Activated naive CD8-positive, alpha-beta T cell treated with anti-CD3 and anti-CD28 coated beads for 36 hours (primary cell): ENCODE data around the gene CHAF1A. TPM values are rescaled to one million over a fixed set of nuclear protein-coding genes. Genes with fewer than 3 reads are reported as not detected.

ENCODE experiments used
- DNase-seq: peaks from one replicate; pipeline ENCODE4 v3.0.0; 2021
- H3K27ac Mint-ChIP-seq: one replicate; pipeline ENCODE4 v1.8.0; 2022; ENCODE audit warnings: mild to moderate bottlenecking, moderate library complexity, mixed read lengths
- H3K27me3 Mint-ChIP-seq: one replicate; pipeline ENCODE4 v1.8.0; 2022; ENCODE audit warnings: mild to moderate bottlenecking, mixed read lengths
- H3K36me3 Mint-ChIP-seq: one replicate; pipeline ENCODE4 v1.8.0; 2021; ENCODE audit warnings: mild to moderate bottlenecking, mixed read lengths
- H3K4me1 Mint-ChIP-seq: one replicate; pipeline ENCODE4 v1.8.0; 2021; ENCODE audit warnings: mixed read lengths
- H3K4me3 Mint-ChIP-seq: one replicate; pipeline ENCODE4 v1.8.0; 2022; ENCODE audit warnings: mild to moderate bottlenecking, moderate library complexity, mixed read lengths
- H3K9me3 Mint-ChIP-seq: one replicate; pipeline ENCODE4 v1.8.0; 2022; ENCODE audit warnings: mixed read lengths
- total RNA-seq, 2 experiments: library from RNA; stranded (reverse); gene quantifications; one replicate each; pipeline ENCODE4 v1.2.3, GENCODE V29; 2021

CHAF1A gene
- total RNA-seq, 2 experiments from 2014 or later: 76.8 to 77.6 TPM

- Mint-ChIP-seq H3K9me3 (no peaks in the 10 kb centered on the region), H3K4me3 (no peak overlapping the region), H3K36me3 (peaks cover under 1% of the 10 kb centered on the region), H3K27me3 (no peaks in the 10 kb centered on the region), H3K4me1 (peaks cover 8% of the 10 kb centered on the region), H3K27ac (no peak overlapping the region)
- no peak for DNase-seq
These were observed 13.4 kb upstream of the CHAF1A start for GRCh38 chr19:4389064-4389375.

- H3K4me1 Mint-ChIP-seq: peaks cover 14% of the 10 kb centered on the region
These were observed 12.9 kb upstream of the CHAF1A start for GRCh38 chr19:4389511-4390016.

DNA sequence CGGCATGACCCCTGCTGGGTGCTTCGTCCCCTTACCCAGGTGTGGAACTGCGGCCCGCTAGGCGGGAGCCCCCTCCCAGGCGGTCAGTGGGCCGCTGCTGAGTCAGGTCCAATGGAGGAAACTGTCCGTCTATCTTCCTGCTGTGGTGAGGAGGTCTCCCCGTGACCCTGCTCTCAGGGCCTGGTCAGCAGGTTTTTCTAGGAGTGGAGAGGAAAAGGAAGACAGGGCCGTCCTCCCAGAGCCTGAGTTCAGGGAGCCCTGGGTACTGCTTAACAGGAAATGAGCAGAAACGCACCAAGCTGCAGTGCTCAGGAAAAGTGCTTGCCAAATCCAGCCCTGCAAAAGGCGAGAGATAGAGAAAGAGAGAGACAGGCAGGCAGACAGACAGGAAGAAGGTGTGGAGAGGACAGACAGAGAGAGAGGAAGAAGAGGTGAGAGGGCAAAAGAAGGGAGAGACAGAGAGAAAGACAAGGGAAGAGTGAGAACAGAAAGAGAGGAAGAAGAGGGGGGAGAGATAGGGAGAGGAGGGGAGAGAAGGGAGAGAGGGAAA is 12.3 kb upstream of the CHAF1A start:
- Mint-ChIP-seq H3K4me1 (peaks cover 14% of the 10 kb centered on the region), H3K4me3 (no peak overlapping the region), H3K36me3 (peaks cover 4% of the 10 kb centered on the region), H3K27me3 (no peaks in the 10 kb centered on the region), H3K27ac (peak overlapping the region; percentile 3), H3K9me3 (no peaks in the 10 kb centered on the region)
- no peak for DNase-seq

More at GRCh38 chr19:4389511-4390016, 12.9 kb upstream of the CHAF1A start:
- H3K9me3 Mint-ChIP-seq: no peaks in the 10 kb centered on the region
- no peak overlapping the region for H3K4me3 Mint-ChIP-seq
- peaks cover 4% of the 10 kb centered on the region for H3K36me3 Mint-ChIP-seq
- no peak for DNase-seq
- H3K27ac Mint-ChIP-seq: no peak overlapping the region
- no peaks in the 10 kb centered on the region for H3K27me3 Mint-ChIP-seq

DNA sequence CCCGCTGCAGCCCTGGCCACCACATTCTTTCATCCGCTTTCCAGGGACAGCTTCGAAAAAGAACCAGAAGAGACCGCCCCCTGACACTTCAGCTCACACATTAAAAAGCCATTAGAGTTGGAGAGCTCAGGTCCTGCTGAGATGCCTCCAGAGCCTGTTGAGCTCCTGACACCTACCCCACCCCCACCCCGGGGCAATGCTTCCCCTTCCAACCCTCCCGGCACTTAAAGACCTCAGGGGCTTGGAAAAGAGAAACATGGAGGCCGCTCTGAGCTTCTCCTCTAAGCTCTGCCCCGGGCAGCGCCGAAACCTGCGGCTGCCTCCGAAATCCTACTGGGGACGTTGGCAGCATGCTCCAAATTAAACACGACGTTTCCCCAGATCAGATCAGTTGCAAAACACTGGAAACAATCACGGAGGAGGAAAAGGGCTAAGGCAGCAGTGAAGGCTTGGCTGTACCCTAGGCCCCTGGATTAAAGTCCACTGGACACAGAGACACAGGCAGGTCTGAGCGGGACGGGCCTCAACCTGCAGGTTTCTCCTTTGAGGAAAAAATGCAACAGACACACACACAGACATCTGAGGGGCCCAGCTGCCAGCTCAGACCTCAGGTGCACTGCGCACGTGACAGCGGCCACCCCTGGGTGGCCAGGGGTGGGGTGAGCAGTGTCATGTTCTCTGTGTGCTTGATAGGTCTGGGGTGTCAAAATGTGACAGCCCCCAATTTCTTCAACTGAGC is 11.7 kb upstream of the CHAF1A start:
- Mint-ChIP-seq H3K36me3 (peaks cover 4% of the 10 kb centered on the region), H3K4me1 (peaks cover 15% of the 10 kb centered on the region), H3K27ac (no peak overlapping the region), H3K4me3 (no peak overlapping the region), H3K27me3 (no peaks in the 10 kb centered on the region), H3K9me3 (no peaks in the 10 kb centered on the region)
- no peak for DNase-seq

- peaks cover 18% of the 10 kb centered on the region for H3K4me1 Mint-ChIP-seq
- H3K27me3 Mint-ChIP-seq: no peaks in the 10 kb centered on the region
- no peak overlapping the region for H3K27ac Mint-ChIP-seq
- no peak for DNase-seq
- peaks cover 4% of the 10 kb centered on the region for H3K36me3 Mint-ChIP-seq
- no peak overlapping the region for H3K4me3 Mint-ChIP-seq
- no peaks in the 10 kb centered on the region for H3K9me3 Mint-ChIP-seq
These were observed 11.1 kb upstream of the CHAF1A start for GRCh38 chr19:4391306-4391693.

- Mint-ChIP-seq H3K4me3 (no peak overlapping the region), H3K4me1 (peaks cover 23% of the 10 kb centered on the region), H3K27me3 (no peaks in the 10 kb centered on the region), H3K36me3 (peaks cover 4% of the 10 kb centered on the region), H3K9me3 (no peaks in the 10 kb centered on the region), H3K27ac (no peak overlapping the region)
- DNase-seq: no peak
These were observed 10.5 kb upstream of the CHAF1A start for GRCh38 chr19:4391701-4392483.

- Mint-ChIP-seq H3K27ac (peak overlapping the region; percentile 39), H3K36me3 (peaks cover 13% of the 10 kb centered on the region), H3K4me3 (no peak overlapping the region), H3K4me1 (peaks cover 29% of the 10 kb centered on the region), H3K27me3 (no peaks in the 10 kb centered on the region), H3K9me3 (no peaks in the 10 kb centered on the region)
- DNase-seq: no peak
These were observed 8.4 kb upstream of the CHAF1A start for GRCh38 chr19:4393947-4394590.

DNA sequence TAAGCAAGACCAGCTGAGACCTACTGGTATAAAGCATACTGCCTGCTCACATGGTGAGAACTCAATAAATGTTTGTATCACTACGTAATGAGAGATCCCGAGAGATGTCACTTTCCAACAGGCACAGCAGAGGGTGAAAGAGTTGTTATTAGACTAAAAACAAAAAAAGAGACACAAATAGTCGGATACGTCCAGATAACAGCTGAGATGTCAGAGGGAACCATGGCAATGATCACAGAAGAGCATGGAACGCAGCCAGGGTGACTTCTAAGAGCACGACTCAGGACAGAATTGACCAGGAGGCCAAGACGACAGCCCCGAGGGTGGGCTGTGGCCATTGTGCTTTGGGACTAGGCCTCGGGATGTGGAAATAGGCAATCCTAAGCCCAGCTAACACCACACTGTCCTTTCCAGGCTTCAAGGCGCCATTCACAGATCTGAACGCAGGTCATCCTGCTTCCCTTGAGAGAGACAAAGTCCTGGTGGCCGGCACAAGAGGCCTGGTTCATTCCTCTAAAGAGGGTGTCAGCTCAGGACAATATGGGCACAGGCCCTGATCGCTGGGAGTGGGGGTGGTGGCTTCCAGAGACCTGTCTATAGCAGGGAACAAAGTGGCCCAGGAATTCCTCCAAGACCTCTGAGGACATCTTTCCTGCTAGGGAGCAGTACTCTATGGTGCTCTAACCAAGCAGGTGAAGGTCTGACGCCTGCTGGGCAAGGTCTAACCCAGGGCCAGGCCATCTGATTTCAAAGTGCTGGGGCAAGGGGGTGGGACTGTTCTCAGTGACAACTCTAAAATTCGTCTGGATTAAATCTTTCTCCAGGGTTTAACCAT is 5.3 kb upstream of the CHAF1A start:
- H3K27ac Mint-ChIP-seq: no peak overlapping the region
- H3K27me3 Mint-ChIP-seq: no peaks in the 10 kb centered on the region
- no peaks in the 10 kb centered on the region for H3K9me3 Mint-ChIP-seq
- H3K36me3 Mint-ChIP-seq: peaks cover 17% of the 10 kb centered on the region
- peaks cover 41% of the 10 kb centered on the region for H3K4me1 Mint-ChIP-seq
- no peak for DNase-seq
- H3K4me3 Mint-ChIP-seq: no peak overlapping the region

- peaks cover 31% of the 10 kb centered on the region for H3K36me3 Mint-ChIP-seq
- no peak for DNase-seq
- H3K4me1 Mint-ChIP-seq: peaks cover 42% of the 10 kb centered on the region
- H3K4me3 Mint-ChIP-seq: peak overlapping the region; percentile 95
- H3K27me3 Mint-ChIP-seq: no peaks in the 10 kb centered on the region
- peak overlapping the region; percentile 93 for H3K27ac Mint-ChIP-seq
- no peaks in the 10 kb centered on the region for H3K9me3 Mint-ChIP-seq
These were observed 2.7 kb upstream of the CHAF1A start for GRCh38 chr19:4399812-4400134.

GRCh38 chr19:4400135-4400936 is 2.1 kb upstream of the CHAF1A start, which contains the start of gene SH3GL1:
SH3GL1 (minus strand) TSS chr19:4400547; CDS start chr19:4400368, 179 bp downstream.
- Mint-ChIP-seq H3K27ac (peak within 1 kb of the TSS; percentile 96), H3K27me3 (no peaks in the 10 kb centered on the region), H3K4me1 (peaks cover 43% of the 10 kb centered on the region), H3K9me3 (no peaks in the 10 kb centered on the region), H3K4me3 (peak within 1 kb of the TSS; percentile 95), H3K36me3 (peaks cover 36% of the 10 kb centered on the region)
- DNase-seq: peak; percentile 91

GRCh38 chr19:4401769-4402170 is 670 bp upstream of the CHAF1A start:
- no peak for DNase-seq
- H3K27me3 Mint-ChIP-seq: no peaks in the 10 kb centered on the region
- peak overlapping the region; percentile 92 for H3K4me3 Mint-ChIP-seq
- no peaks in the 10 kb centered on the region for H3K9me3 Mint-ChIP-seq
- H3K27ac Mint-ChIP-seq: peak overlapping the region; percentile 96
- H3K4me1 Mint-ChIP-seq: peaks cover 39% of the 10 kb centered on the region
- peaks cover 44% of the 10 kb centered on the region for H3K36me3 Mint-ChIP-seq

DNA sequence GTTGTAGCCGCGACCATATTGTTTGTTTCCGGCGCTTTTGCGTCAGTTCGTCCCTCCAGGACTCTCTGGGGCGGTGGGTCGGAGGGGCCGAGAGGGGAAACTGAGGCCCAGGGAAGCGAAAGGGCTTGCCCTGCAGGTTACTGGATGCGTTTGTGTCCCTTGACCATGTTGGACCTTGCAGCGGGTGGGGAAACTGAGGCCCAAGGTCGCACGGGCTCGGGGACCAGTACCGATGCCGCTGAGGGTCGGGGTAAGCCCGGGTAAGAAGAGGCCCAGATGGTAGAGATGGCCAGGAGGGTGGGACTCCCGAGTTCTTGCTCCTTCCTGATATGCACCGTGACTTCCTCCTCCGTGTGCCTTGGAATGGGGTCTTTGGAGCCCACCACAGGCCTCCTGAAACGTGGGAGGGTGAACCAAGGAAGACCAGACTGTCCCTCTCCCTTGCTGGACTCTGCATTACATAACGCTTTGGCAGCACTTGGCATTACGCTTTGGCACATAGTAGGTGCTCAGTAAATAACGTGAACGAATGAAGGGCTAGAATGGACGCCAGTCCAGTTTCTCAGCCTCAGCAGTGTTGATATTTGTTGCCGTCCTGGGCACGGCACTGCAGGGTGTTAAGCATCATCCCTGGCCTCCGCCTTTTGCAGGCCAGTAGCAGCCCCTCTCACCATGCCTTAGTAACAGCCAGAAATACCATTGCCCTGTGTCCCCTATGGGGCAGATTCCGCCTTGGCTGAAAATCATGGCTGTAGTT is 743 bp downstream of the CHAF1A start:
- H3K27ac Mint-ChIP-seq: peak overlapping the region; percentile 87
- H3K27me3 Mint-ChIP-seq: no peaks in the 10 kb centered on the region
- H3K4me1 Mint-ChIP-seq: peaks cover 34% of the 10 kb centered on the region
- H3K36me3 Mint-ChIP-seq: peaks cover 46% of the 10 kb centered on the region
- H3K9me3 Mint-ChIP-seq: no peaks in the 10 kb centered on the region
- DNase-seq: no peak
- peak overlapping the region; percentile 92 for H3K4me3 Mint-ChIP-seq

DNA sequence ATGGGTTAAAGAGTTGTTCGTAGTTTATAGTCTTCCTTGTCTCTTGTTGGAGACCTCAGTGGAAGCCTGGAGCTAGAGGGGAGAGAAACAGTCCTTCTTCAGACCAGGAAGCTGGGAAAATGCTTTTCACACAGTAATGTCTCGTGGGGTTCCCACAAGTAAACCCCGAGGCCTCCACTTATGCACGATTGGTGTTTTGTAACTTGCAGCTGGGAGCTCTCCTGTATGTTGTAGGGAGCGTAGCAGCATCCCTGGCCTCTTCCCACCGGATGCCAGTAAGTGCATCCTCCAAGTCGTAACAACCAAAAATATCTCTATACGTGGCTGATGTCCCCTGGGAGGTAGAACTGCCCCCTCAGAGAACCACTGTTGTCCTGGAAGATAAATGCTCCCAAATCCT is 3.5 kb downstream of the CHAF1A start:
- peaks cover 44% of the 10 kb centered on the region for H3K36me3 Mint-ChIP-seq
- H3K9me3 Mint-ChIP-seq: no peaks in the 10 kb centered on the region

More for the DNA sequence above, 3.5 kb downstream of the CHAF1A start:
- H3K27ac Mint-ChIP-seq: no peak overlapping the region
- H3K4me3 Mint-ChIP-seq: no peak overlapping the region
- peaks cover 27% of the 10 kb centered on the region for H3K4me1 Mint-ChIP-seq
- no peak for DNase-seq
- H3K27me3 Mint-ChIP-seq: no peaks in the 10 kb centered on the region
